HL-60/S4 (cell line): ENCODE measurements around the gene AFF2.

Source experiments
- in situ Hi-C: fragments of 300-500 bp; cut with MboI; formaldehyde crosslinking; loops from 2 replicates; pipeline ENCODE4 v1.14.3; 2022; ENCODE audit warnings: low sequenced_read_pairs

The AFF2 gene

DNA sequence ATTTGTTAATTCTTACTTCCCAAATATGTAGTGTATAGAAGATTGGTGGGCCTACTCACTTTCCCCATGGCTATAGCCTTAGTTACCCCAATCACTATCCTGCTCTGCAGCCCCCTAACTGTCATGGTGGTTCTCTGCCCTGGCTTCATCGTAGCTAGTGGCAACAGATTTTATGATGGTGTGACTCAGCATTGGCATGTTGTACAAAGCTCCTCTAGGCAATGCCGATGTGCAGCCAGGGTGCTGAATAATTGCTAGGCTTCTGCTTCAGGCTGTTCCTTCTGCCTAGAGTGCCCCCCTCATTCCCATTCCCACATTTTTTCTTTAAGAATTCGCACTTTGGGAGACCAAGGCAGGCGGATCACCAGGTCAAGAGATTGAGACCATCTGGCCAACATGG lies 35.2 kb downstream of the AFF2 start:
- in situ Hi-C loops: no loop called here

DNA sequence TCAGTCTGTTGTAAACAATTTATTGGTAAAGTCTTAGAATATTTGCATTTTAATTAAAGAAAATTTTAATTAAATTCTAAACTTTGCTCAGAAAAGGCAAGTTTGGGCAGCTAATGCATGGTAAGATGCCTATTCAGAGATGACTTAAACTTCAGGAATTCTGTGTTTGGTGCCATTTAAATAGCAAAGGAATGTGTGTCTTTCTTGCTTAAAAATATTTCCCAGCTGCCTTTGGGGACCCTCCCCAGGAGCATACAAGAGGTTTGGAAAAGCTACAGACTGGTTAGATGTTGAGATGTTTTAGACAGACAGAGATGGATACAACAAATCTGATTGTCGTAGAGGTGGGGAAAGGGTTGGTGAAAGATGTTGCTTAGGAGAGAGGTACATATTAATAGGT lies 36.5 kb downstream of the AFF2 start:
- in situ Hi-C loops: no loop called here

DNA sequence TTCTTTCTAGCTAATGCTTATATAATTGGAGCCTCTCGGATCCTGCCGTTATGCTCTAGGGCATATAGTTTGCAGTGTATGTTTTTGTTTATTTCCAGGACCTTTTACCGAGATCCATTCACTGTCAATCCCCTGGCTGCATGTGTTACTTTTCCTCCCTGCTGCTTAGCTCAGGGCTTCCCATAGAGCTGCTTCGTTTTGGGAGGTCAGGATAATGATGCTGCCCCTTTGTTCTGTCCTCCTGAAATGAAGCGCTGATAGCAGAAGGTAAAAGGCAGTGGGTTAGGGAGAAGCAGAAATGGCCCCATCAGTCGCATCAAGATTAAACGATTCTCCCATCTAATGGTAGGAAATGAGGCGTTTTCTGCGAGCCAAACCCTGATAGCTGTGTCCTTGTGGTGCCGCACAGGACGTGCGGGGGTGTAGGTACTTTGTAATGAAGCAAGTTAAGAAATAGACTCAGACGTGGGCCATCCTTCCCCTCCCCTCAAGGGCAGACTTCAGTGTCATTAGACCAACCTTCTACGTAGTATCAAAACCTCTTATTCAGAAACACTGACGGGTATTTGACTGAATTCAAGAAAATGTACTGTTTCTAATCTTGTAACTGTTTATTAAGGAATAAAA lies 37.3 kb downstream of the AFF2 start:
- in situ Hi-C loops: no loop called here

DNA sequence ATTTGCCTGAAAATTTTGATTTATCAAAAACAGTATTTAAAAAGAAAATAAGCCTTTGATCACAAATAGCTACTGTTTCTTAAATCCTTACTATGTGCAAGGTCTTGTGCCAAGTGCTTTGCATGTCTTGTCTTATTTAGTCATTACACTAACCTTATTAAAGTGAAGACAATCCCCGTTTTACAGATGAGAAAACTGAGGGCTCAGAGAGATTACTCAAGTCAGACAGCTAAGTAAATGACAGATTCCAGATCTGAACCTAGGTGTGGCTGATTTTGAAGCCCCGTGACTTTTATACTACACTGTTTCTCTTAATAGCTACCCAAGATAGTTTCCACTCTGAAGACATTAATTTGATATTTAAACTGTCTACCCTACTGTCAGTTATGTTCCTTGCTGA lies 38.2 kb downstream of the AFF2 start:
- in situ Hi-C loops: no loop called here

DNA sequence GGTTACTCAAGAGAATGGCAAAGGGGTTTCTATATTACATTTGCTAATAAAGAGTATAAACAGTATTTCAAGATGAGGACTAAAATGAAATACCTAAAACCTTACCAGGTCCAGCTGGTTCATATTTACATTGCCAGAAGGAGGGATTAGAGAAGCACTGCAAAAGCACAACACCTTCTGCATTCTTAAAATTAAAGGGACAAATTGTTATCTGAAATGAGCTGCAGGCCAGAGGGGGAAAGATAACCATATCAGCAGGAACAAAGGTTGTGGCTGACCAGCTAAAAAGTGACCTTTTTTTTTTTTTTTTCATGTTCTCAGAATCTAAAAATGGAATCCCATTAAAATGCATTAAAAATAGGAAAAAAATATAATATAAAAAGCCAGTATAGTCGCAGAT lies 39.7 kb downstream of the AFF2 start:
- in situ Hi-C loops: no loop called here

DNA sequence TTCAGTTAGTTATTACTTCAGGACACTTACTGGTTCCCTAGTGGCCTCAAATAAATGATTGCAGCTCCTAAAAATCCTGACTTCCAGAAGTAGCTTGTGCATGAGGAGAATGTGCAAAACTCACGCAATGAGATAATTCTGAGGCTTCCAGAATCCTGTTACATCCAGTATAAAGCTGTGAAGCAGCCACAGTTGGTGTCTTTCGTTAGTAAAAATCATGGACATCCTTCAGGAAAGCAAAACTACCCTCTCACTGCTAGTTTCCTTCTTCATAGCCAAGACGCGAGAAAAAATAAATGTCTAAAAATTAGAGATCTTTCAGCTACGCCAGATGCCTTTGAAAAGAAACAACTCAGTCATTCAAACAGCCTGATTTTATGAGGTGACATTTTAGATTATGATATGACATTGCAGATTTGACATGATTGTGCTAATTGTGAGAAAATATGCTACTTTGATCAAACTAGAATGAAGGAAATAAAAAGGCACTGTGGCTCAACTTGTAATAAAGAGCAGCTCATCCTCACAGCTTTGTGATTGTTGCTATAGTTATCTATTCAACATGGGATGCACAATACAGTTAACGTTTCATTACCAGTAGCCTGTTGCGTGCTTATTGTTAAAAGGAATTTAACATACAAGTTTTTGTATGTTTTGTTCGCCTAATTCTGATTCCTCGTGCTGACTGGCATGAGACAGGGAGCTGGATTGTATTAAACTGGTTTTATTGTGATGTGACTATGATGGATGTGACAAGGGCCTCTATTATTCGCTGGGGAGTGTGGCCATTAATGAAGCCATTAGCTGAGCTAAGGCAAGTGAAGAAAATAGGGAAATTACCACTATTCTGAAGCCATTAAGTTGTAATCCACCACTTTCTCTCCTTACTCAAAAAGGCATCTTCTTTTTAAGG lies 40.5 kb downstream of the AFF2 start:
- in situ Hi-C loops: no loop called here

DNA sequence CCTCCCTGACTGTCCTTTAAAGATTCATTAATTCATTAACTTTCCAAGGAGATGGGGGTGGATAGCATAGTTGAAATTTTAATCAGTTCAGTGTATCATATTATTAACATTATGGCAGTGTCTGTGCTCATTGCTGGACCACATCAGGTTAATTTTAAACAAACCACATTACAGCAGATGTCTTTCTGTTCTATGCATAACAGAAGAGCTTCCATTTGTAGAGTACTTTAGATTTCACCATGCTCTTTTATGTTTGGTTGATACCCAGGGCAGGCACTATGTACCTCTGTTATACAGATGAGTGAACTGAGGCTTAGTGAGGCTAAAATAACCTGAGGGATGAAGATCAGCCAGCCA lies 41.1 kb downstream of the AFF2 start:
- in situ Hi-C loops: no loop called here

DNA sequence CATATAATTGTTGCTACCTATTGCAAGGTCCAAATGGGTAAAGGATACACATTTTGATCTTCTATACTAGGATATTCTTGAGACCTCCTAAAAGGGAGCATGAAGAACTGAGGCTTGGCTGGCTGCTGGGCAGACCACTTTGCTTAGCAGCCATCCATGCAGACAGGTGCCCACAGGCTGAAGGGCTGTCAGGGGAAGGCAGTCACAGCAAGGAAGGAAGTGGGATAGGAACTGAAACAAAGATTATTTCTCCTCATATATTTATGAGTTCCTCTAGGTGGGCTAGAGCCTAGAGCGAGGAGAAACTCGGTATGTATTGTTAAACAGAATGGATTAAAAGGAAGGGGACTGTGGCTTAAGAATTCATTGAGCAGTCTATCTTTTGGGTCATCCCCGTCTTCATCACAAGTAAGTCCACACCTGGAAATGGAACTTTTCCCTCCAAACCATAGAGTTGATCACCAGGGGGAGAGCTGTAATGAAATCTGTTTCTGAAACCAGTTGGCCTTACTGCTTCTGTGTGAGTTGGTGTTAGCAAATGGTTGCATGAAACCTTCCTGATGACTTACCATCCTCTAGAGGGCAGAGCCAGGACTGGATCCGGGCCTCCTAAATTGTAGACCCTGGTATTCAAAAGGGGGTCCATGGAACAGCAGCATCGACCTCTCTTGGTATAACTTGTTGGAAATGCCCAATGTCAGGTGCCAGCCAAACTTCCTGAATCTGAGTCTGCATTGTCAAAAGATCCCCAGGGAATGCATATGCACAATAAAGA lies 42.3 kb downstream of the AFF2 start:
- in situ Hi-C loops: no loop called here

DNA sequence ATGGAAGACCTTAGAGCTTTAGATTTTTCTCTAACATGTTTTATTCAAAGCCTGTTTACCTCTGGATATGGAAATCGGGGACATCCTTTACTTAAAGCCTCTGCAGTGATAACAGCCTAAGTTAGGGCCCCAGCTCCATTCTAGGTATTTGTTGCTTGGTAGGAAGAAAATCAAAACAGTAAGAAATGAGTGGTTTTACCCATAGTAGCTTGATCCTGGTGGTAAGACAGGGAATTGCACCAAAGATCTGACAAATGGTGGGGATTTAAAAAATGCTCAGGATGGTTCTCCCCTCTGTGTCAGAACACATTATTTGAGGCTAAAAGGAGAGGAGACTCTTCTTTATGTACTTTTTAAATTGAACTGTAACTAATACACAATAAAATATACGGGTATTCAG lies 52.4 kb downstream of the AFF2 start:
- in situ Hi-C loops: no loop called here

DNA sequence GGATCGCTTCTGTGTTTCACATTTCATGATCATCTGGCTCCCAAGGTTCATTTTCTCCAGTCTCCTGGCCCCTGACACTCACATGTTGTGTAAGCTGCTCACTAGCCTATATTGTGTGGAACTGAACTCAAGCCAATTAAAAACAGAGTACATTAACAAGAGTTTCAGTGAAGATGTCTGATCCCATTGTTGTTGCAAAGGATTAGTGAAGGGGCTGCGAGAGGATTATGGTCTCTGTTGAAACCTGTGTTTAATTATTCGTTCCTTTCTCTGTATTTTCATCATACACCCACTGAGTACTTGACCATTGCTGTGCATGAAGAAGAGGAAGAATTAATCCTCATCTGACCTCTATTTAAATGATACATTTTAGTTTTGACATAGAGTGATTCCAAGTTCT lies 54.7 kb downstream of the AFF2 start:
- in situ Hi-C loops: no loop called here

DNA sequence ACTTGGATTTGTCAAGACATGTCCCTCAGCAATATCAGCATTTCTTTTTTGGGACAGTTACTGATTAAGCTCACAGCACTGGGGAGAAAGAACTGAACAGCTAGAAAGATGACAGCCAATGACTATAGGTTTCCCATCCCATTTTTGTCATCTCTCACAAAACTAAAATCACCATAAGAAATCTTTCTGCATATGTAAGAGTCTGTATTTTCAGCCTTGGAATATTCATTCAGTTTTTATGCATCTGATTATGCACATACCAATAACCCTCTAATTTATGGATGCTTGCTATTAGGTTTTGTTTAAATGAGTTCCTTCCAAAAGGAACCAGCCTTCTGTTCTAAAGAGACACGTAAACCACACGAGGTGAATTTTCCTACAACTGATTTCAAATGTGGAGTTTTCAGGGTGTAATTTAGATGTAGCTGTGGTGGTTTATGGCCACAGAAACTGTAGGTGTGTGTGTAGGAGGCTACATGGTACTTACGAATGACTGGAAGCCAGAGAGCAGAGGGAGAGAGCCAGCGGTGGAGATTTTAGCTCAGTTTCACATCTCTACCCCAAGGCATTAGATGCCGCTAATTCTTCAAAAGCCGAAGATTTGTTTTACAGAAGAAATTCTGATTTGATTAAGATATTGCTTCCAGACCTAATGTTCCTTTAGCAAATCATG lies 55.3 kb downstream of the AFF2 start:
- in situ Hi-C loops: no loop called here

DNA sequence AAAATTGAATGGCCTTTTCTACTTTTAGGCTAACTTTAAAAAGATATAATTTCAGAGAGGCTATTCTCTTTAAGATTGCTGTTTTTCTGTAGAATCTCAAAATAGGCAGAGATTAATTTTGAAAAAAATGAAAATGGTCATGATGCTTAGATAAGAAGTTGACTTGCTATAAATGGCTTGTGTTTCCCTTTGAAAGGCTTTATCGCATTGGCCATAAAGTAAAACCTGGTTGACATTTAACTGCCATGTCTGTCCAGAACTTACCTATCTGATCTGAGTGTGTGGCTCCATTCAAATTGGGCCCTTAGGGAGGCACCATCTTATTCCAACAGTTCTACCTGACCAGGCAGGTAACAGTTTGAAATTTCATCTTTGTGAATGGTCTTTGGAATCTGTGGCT lies 56.1 kb downstream of the AFF2 start:
- in situ Hi-C loops: no loop called here

DNA sequence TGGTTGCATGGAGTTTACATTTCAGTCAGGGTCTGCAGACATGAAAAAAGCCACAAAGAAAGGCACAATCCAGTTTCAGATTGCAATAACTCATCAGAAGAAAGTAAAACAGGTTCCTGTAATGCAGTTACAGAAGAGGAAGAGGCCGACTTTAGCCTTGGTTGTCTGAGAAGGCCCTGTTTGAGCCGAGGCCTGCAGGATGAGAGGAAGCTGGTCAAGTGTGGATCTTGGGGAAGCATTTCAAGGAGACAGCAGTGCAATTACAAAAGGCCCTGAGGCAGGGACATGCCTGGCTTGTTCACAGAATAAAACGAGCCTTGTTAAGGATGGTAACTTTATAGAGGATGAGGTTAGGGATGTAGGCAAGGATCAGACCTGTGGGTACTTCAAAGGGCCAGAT lies 62.4 kb downstream of the AFF2 start:
- in situ Hi-C loops: no loop called here

DNA sequence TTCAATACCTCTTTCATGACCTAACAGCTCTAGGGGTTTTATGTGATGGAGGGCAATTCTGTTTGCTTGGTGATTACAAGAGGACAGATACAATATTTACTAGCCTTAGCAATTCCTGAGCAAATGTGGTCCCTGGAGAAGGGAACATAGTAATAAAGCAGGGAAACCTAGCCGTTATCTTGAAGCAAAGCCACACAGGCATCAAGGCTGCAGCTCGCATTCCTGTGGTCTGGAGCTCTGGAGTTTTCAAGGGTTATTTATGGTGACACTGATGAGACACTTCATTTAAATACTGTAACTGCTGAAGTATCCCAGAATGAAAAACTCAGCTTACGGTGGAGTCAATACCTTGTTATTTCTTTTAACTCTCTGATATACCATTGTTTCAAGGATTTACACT lies 66.8 kb downstream of the AFF2 start:
- in situ Hi-C loops: no loop called here

DNA sequence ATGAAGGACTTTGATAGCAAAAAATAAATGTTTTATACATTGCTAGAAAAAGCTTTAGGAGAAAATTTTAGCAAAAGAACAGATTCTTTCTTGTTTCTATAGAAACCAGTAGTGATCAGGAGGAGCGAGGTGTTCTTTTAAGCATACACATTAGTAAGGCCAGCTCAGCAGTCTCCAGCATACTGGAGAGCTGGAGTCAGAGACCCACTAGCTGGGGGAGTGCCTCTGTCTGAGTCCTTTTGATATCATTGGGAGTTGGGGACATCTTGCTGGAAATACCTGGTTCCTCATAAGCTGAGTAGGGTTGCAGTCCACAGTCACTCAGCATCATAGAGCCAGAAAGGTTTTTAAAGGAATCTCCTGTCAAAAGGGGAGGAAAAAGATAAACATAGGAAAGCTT lies 67.4 kb downstream of the AFF2 start:
- in situ Hi-C loops: no loop called here

DNA sequence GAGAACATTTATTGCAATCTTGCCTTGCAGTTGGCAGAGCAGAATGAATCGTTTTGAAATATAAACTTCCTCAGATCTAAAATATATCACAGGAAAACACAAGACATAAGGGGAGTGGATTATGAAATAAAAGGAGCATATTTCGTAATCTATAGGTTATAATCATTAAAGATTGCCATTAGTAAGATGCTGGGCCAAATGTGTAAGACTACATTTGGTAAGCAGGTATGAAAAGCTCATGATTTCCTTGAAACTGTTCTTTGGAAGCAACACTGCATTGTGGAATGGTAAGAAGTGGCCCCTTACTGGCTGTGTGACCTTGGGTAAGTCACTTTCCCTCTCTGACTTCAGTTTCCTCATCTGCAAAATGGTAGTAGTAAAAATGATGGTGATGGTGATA lies 68.3 kb downstream of the AFF2 start:
- in situ Hi-C loops: no loop called here

DNA sequence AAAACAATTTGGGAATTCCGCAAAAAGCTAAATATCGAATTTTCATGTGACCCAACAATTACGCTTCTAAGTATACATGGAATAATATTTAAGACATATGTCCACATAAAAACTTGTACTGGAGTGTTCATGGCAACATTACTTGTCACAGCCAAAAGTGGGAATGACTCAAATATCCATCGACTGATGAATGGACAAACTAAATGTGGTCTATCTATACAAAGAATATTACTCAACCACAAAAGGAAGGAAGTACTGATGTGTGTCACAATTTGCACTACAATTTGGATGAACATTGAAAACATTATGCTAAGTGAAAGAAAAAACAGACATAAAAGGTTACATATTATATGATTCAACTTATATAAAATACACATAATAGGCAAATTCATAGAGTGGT lies 71.9 kb downstream of the AFF2 start:
- in situ Hi-C loops: no loop called here

DNA sequence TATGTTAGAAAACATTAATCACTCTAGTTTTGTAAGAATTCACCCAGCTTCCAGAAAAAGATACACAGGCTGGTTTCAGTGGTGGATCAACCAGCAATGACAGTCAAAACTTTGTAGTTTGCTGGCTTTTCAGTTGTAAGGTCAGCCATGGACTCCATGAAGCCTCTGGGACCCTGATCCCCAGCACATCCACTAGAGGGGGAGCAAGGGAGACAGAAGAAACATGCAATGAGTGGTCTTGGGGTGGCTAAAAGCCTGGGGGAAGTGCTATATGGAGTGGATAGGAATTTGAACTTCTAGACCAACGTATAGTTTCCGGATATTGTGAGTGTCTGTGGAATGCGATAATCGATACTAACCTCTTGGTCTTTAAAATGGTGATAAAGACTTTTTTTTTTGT lies 72.7 kb downstream of the AFF2 start:
- in situ Hi-C loops: no loop called here

DNA sequence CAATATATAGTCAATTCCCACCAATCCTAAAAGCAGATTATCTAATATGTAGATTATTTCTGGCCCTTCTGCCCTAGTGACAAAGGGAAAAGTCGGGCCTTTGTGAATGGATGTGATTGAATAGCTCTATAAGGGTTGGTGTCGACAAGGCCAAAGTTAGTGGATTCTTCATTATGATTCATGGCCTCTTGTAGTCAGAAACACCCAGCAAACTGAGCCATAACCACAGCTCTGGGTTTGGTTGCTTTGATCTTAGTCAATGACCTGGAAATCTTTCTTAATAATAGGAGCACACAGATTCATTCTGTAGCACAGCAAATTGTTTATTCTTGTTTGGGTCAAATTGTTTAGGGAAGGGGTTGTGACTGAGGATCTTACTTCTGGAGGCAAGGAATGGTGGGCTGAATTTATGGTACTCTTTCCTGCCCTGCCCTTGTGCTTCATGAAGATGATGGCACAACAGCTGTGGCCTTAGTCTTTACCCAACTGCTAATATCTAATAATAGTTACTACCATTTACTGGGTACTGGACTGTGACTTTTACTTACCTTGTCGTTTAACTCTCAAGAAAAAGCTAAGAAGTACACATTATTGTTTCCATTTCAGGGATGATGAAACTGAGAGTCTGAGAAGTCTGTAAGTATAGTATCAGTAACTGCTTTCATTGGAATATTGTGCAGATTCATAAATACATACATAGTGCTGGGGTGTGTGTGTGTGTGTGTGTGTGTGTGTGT lies 74.0 kb downstream of the AFF2 start:
- in situ Hi-C loops: no loop called here

DNA sequence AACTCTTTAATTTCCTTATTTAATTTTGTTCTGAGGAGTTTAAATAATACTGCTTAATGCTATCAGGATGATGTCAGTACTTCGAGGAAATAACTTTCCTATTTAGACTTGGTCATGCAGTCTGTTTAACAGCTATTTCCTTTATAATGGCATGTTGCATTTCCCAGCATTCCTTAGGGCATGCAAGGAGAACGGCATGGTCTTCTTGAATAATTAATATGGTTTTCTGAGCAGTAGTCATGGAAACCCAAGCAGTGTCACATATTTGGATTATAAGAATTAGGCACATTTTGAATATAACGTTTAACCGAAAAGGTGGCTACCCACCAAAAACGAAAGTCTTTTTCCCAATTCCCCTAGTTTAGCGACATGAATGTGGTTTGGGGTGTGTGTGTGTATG lies 76.0 kb downstream of the AFF2 start:
- in situ Hi-C loops: no loop called here

DNA sequence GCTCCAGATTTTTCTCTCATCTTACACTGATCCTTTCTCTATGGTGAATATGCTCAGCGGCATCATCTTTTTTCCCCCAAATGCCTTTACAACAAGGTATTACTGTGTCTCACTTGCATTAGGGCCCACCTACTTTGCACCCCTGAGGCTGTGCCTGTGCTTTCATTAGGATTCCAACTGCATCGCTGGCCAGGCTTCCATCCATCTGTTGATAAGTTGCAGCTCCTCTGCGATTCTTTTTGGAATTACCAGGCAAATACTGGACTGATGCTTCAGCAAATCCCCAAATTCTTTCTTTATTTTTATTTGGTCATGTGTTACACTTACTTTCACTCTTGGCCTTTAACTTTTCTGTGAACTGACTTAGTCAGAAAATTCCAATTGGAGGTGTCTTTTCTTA lies 77.3 kb downstream of the AFF2 start:
- in situ Hi-C loops: no loop called here
